Measurements from ENCODE around the gene CD320.
"Not testable (repeated sequence)": the region's sequence is repeated elsewhere in the genome, so short reads cannot be mapped to it uniquely, and the experiment has no call there.

The CD320 gene

GRCh38 chr19:8306235-8307054 lies 1.7 kb downstream of the CD320 start:
- WGBS (ENCODE audit: insufficient coverage, insufficient read length), result no CpG with 5 or more reads among the region's 17 CpGs
- DNase-seq (ENCODE audit: low read depth, low spot score), result no peak
- no peaks in the 10 kb centered on the region for H3K27me3 ChIP-seq (ENCODE audit: control insufficient read depth, insufficient read depth, low read length)
- H3K36me3 ChIP-seq (ENCODE audit: control insufficient read depth, insufficient read depth, low read length), result peaks cover 13% of the 10 kb centered on the region
- H3K27ac ChIP-seq (ENCODE audit: low read length), result no peak overlapping the region
- no peaks in the 10 kb centered on the region for H3K9me3 ChIP-seq (ENCODE audit: control insufficient read depth, insufficient read depth, low read length)
- H3K4me3 ChIP-seq (ENCODE audit: low read length), result no peak overlapping the region
- no peaks in the 10 kb centered on the region for H3K4me1 ChIP-seq (ENCODE audit: control insufficient read depth, insufficient read depth, low read length)

GRCh38 chr19:8305798-8306197 lies 2.4 kb downstream of the CD320 start:
- H3K4me1 ChIP-seq (ENCODE audit: control insufficient read depth, insufficient read depth, low read length), result no peaks in the 10 kb centered on the region
- no peak for DNase-seq (ENCODE audit: low read depth, low spot score)
- no CpG with 5 or more reads among the region's 4 CpGs for WGBS (ENCODE audit: insufficient coverage, insufficient read length)

GRCh38 chr19:8304841-8305621 lies 3.1 kb downstream of the CD320 start:
- Histone ChIP-seq H3K4me3 (ENCODE audit: low read length) (no peak overlapping the region), H3K36me3 (ENCODE audit: control insufficient read depth, insufficient read depth, low read length) (peaks cover 10% of the 10 kb centered on the region), H3K4me1 (ENCODE audit: control insufficient read depth, insufficient read depth, low read length) (no peaks in the 10 kb centered on the region), H3K27me3 (ENCODE audit: control insufficient read depth, insufficient read depth, low read length) (no peaks in the 10 kb centered on the region), H3K9me3 (ENCODE audit: control insufficient read depth, insufficient read depth, low read length) (no peaks in the 10 kb centered on the region), H3K27ac (ENCODE audit: low read length) (no peak overlapping the region)
- DNase-seq (ENCODE audit: low read depth, low spot score), result no peak
- WGBS (ENCODE audit: insufficient coverage, insufficient read length), result no CpG with 5 or more reads among the region's 33 CpGs

More at GRCh38 chr19:8305798-8306197, 2.4 kb downstream of the CD320 start:
- Histone ChIP-seq H3K4me3 (ENCODE audit: low read length) (no peak overlapping the region), H3K9me3 (ENCODE audit: control insufficient read depth, insufficient read depth, low read length) (no peaks in the 10 kb centered on the region), H3K36me3 (ENCODE audit: control insufficient read depth, insufficient read depth, low read length) (peaks cover 10% of the 10 kb centered on the region), H3K27me3 (ENCODE audit: control insufficient read depth, insufficient read depth, low read length) (no peaks in the 10 kb centered on the region), H3K27ac (ENCODE audit: low read length) (no peak overlapping the region)

- Histone ChIP-seq H3K27ac (ENCODE audit: low read length) (no peak overlapping the region), H3K4me1 (ENCODE audit: control insufficient read depth, insufficient read depth, low read length) (no peaks in the 10 kb centered on the region), H3K4me3 (ENCODE audit: low read length) (no peak overlapping the region), H3K9me3 (ENCODE audit: control insufficient read depth, insufficient read depth, low read length) (no peaks in the 10 kb centered on the region), H3K27me3 (ENCODE audit: control insufficient read depth, insufficient read depth, low read length) (no peaks in the 10 kb centered on the region), H3K36me3 (ENCODE audit: control insufficient read depth, insufficient read depth, low read length) (peaks cover 10% of the 10 kb centered on the region)
- WGBS (ENCODE audit: insufficient coverage, insufficient read length), result no CpG with 5 or more reads among the region's 7 CpGs
- no peak for DNase-seq (ENCODE audit: low read depth, low spot score)
Measured at GRCh38 chr19:8302734-8303133, 5.4 kb downstream of the CD320 start.

- no peaks in the 10 kb centered on the region for H3K9me3 ChIP-seq (ENCODE audit: control insufficient read depth, insufficient read depth, low read length)
- no peak for DNase-seq (ENCODE audit: low read depth, low spot score)
- H3K36me3 ChIP-seq (ENCODE audit: control insufficient read depth, insufficient read depth, low read length), result peaks cover 10% of the 10 kb centered on the region
- no peak overlapping the region for H3K4me3 ChIP-seq (ENCODE audit: low read length)
- no peaks in the 10 kb centered on the region for H3K4me1 ChIP-seq (ENCODE audit: control insufficient read depth, insufficient read depth, low read length)
- H3K27me3 ChIP-seq (ENCODE audit: control insufficient read depth, insufficient read depth, low read length), result no peaks in the 10 kb centered on the region
- WGBS (ENCODE audit: insufficient coverage, insufficient read length), result no CpG with 5 or more reads among the region's 11 CpGs
- no peak overlapping the region for H3K27ac ChIP-seq (ENCODE audit: low read length)
Measured at GRCh38 chr19:8302357-8302691, 5.8 kb downstream of the CD320 start.

GRCh38 chr19:8291337-8291736 lies 16.8 kb downstream of the CD320 start:
- no CpG with 5 or more reads among the region's 9 CpGs for WGBS (ENCODE audit: insufficient coverage, insufficient read length)
- not testable (repeated sequence) for DNase-seq (ENCODE audit: low read depth, low spot score)

GRCh38 chr19:8276508-8276907 lies 31.6 kb downstream of the CD320 start:
- H3K36me3 ChIP-seq (ENCODE audit: control insufficient read depth, insufficient read depth, low read length); H3K27me3 ChIP-seq (ENCODE audit: control insufficient read depth, insufficient read depth, low read length); DNase-seq (ENCODE audit: low read depth, low spot score); H3K4me3 ChIP-seq (ENCODE audit: low read length); H3K27ac ChIP-seq (ENCODE audit: low read length); H3K9me3 ChIP-seq (ENCODE audit: control insufficient read depth, insufficient read depth, low read length); H3K4me1 ChIP-seq (ENCODE audit: control insufficient read depth, insufficient read depth, low read length): not testable (repeated sequence)
- no CpG with 5 or more reads among the region's 9 CpGs for WGBS (ENCODE audit: insufficient coverage, insufficient read length)

More at GRCh38 chr19:8291337-8291736, 16.8 kb downstream of the CD320 start:
- not testable (repeated sequence) for H3K27ac ChIP-seq (ENCODE audit: low read length); H3K27me3 ChIP-seq (ENCODE audit: control insufficient read depth, insufficient read depth, low read length); H3K9me3 ChIP-seq (ENCODE audit: control insufficient read depth, insufficient read depth, low read length); H3K4me1 ChIP-seq (ENCODE audit: control insufficient read depth, insufficient read depth, low read length); H3K36me3 ChIP-seq (ENCODE audit: control insufficient read depth, insufficient read depth, low read length); H3K4me3 ChIP-seq (ENCODE audit: low read length)

- Histone ChIP-seq H3K4me1 (ENCODE audit: control insufficient read depth, insufficient read depth, low read length) (no peaks in the 10 kb centered on the region; the same call in 1 of the 2 replicates), H3K4me3 (ENCODE audit: low read length) (no peak overlapping the region), H3K27me3 (ENCODE audit: control insufficient read depth, insufficient read depth, low read length) (no peaks in the 10 kb centered on the region), H3K9me3 (ENCODE audit: control insufficient read depth, insufficient read depth, low read length) (no peaks in the 10 kb centered on the region), H3K27ac (ENCODE audit: low read length) (no peak overlapping the region), H3K36me3 (ENCODE audit: control insufficient read depth, insufficient read depth, low read length) (no peaks in the 10 kb centered on the region)
- no CpG with 5 or more reads among the region's 3 CpGs for WGBS (ENCODE audit: insufficient coverage, insufficient read length)
- no peak for DNase-seq (ENCODE audit: low read depth, low spot score)
Measured at GRCh38 chr19:8269724-8270123, 38.4 kb downstream of the CD320 start.

- H3K4me1 ChIP-seq (ENCODE audit: control insufficient read depth, insufficient read depth, low read length), result no peaks in the 10 kb centered on the region; the same call in 1 of the 2 replicates
- WGBS (ENCODE audit: insufficient coverage, insufficient read length), result no CpG with 5 or more reads among the region's 3 CpGs
- no peaks in the 10 kb centered on the region for H3K27me3 ChIP-seq (ENCODE audit: control insufficient read depth, insufficient read depth, low read length)
- no peak overlapping the region for H3K27ac ChIP-seq (ENCODE audit: low read length)
- no peaks in the 10 kb centered on the region for H3K9me3 ChIP-seq (ENCODE audit: control insufficient read depth, insufficient read depth, low read length)
- H3K36me3 ChIP-seq (ENCODE audit: control insufficient read depth, insufficient read depth, low read length), result no peaks in the 10 kb centered on the region
- no peak overlapping the region for H3K4me3 ChIP-seq (ENCODE audit: low read length)
- DNase-seq (ENCODE audit: low read depth, low spot score), result no peak
Measured at GRCh38 chr19:8265872-8266271, 42.3 kb downstream of the CD320 start.

- not testable (repeated sequence) for DNase-seq (ENCODE audit: low read depth, low spot score); H3K4me3 ChIP-seq (ENCODE audit: low read length); H3K36me3 ChIP-seq (ENCODE audit: control insufficient read depth, insufficient read depth, low read length); H3K4me1 ChIP-seq (ENCODE audit: control insufficient read depth, insufficient read depth, low read length); H3K9me3 ChIP-seq (ENCODE audit: control insufficient read depth, insufficient read depth, low read length); H3K27ac ChIP-seq (ENCODE audit: low read length); H3K27me3 ChIP-seq (ENCODE audit: control insufficient read depth, insufficient read depth, low read length)
- no CpG with 5 or more reads among the region's 4 CpGs for WGBS (ENCODE audit: insufficient coverage, insufficient read length)
Measured at GRCh38 chr19:8264248-8264647, 43.9 kb downstream of the CD320 start.
